GM23248 (cell line): ENCODE measurements around the gene NECAB3.

Experiments used
- EZH2 ChIP-seq: fragments of 200-600 bp; sonication (generic); IDR thresholded peaks from 2 replicates; pipeline ENCODE4 v1.6.1; 2018; ENCODE audit warnings: antibody characterized with exemption, mild to moderate bottlenecking; ENCODE audit not compliant: insufficient read depth, poor library complexity, severe bottlenecking
- EZH2phosphoT487 ChIP-seq: fragments of 200-600 bp; sonication (generic); IDR thresholded peaks from 2 replicates; pipeline ENCODE4 v1.6.1; 2018; ENCODE audit warnings: antibody characterized with exemption, moderate library complexity, mild to moderate bottlenecking, low read depth; ENCODE audit not compliant: insufficient read depth

DNA sequence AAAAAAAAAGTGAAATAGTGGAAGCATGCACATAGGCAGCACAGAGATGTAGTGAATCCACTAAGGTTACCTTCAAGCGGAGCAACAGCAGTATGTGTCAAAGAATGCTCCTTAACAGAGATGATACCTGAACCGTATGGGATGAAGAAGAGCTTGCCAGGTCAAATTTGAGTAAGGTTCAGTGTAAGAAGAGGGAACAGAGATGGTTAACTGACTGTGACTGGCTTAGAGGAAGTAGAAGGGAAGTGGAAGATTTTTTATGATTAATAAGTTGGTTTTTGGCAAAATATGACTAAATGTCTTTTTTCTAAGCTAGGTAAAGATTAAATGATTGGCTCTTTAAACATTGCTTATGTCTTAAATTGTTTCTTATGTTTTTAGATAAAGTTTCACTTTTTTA lies 64.7 kb downstream of the NECAB3 start:
- TF ChIP-seq EZH2 (no peak), EZH2phosphoT487 (no peak)
